ENCODE data around the gene KANSL1L.

KANSL1L gene

DNA sequence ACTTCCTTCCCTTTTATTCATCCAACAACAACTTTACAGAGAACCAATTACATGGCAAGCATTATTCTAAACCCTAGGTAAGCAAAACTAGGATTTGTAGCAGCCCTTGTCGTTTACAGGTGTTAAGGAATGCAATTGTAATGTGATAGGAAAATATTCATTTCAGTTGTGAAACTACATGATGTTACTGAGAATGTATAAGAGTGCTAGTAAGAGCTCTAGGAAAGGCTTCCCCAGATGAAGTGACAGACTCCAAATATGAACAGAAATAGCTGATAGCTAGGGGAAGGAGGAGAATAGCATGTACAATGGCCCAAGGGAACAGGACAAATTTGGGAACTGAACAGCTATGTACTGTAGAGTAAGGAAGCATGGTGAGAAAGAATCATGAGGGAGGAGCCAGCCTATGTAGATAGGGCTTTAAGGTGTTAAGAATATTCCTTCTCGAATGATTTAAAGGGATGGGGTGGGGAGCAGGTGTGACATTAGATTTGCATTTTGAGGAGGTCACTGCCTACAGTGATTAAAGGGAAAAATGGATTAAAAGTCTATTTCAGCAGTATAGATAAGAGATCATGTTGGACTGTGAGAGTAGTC lies 137.0 kb downstream of the KANSL1L start:
- DNase-seq (ENCODE audit: low read depth in 1 of 2, low spot score in 1 of 2): no peak
- no peak overlapping the region for H3K4me3 ChIP-seq (replicated peaks; ENCODE audit: insufficient read depth, low read length)

DNA sequence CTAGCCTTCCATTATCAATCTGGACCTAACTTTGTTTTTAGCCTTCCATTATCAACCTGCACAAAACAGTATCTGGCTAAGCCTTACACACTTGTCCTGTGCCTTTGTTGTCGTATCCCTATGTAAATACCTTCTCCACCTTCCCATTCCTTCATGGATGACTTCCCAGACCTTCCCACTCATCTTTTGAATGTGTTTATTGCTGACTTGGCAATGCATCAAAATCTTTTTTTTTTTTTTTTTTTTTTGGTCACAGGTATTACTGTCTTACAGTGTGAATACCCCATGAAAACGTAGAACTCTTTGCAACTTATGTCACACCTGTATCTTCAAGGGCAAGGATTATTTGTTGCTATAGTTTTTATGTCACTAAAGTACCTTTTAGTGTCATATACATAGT lies 143.0 kb downstream of the KANSL1L start:
- Histone ChIP-seq H3K27me3 (ENCODE audit: insufficient read depth, poor library complexity, severe bottlenecking) (no peaks in the 10 kb centered on the region), H3K27ac (replicated peaks) (no peak overlapping the region), H3K4me3 (replicated peaks; ENCODE audit: insufficient read depth, low read length) (no peak overlapping the region)
- no peak for TF ChIP-seq SPI1 (IDR thresholded peaks at IDR 0.05; ENCODE audit: borderline replicate concordance, low read depth)
- TF ChIP-seq POLR2AphosphoS5 (IDR thresholded peaks at IDR 0.05; ENCODE audit: low read depth): no peak
- TF ChIP-seq, protein P1, sequence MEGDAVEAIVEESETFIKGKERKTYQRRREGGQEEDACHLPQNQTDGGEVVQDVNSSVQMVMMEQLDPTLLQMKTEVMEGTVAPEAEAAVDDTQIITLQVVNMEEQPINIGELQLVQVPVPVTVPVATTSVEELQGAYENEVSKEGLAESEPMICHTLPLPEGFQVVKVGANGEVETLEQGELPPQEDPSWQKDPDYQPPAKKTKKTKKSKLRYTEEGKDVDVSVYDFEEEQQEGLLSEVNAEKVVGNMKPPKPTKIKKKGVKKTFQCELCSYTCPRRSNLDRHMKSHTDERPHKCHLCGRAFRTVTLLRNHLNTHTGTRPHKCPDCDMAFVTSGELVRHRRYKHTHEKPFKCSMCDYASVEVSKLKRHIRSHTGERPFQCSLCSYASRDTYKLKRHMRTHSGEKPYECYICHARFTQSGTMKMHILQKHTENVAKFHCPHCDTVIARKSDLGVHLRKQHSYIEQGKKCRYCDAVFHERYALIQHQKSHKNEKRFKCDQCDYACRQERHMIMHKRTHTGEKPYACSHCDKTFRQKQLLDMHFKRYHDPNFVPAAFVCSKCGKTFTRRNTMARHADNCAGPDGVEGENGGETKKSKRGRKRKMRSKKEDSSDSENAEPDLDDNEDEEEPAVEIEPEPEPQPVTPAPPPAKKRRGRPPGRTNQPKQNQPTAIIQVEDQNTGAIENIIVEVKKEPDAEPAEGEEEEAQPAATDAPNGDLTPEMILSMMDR (IDR thresholded peaks at IDR 0.05; ENCODE audit: insufficient read depth, low read length): no peak
- TF ChIP-seq, protein P2, sequence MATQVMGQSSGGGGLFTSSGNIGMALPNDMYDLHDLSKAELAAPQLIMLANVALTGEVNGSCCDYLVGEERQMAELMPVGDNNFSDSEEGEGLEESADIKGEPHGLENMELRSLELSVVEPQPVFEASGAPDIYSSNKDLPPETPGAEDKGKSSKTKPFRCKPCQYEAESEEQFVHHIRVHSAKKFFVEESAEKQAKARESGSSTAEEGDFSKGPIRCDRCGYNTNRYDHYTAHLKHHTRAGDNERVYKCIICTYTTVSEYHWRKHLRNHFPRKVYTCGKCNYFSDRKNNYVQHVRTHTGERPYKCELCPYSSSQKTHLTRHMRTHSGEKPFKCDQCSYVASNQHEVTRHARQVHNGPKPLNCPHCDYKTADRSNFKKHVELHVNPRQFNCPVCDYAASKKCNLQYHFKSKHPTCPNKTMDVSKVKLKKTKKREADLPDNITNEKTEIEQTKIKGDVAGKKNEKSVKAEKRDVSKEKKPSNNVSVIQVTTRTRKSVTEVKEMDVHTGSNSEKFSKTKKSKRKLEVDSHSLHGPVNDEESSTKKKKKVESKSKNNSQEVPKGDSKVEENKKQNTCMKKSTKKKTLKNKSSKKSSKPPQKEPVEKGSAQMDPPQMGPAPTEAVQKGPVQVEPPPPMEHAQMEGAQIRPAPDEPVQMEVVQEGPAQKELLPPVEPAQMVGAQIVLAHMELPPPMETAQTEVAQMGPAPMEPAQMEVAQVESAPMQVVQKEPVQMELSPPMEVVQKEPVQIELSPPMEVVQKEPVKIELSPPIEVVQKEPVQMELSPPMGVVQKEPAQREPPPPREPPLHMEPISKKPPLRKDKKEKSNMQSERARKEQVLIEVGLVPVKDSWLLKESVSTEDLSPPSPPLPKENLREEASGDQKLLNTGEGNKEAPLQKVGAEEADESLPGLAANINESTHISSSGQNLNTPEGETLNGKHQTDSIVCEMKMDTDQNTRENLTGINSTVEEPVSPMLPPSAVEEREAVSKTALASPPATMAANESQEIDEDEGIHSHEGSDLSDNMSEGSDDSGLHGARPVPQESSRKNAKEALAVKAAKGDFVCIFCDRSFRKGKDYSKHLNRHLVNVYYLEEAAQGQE (IDR thresholded peaks at IDR 0.05; ENCODE audit: insufficient replicate concordance, low read depth): no peak
- no peak for DNase-seq (ENCODE audit: low read depth in 1 of 2, low spot score in 1 of 2)

More for the DNA sequence above, 137.0 kb downstream of the KANSL1L start:
- H3K27ac ChIP-seq (replicated peaks): no peak overlapping the region
- TF ChIP-seq, protein P1 (IDR thresholded peaks at IDR 0.05; ENCODE audit: insufficient read depth, low read length): no peak
- TF ChIP-seq POLR2AphosphoS5 (IDR thresholded peaks at IDR 0.05; ENCODE audit: low read depth): no peak; the same call in 1 of the 2 replicates
- no peak for TF ChIP-seq GABPA (IDR thresholded peaks at IDR 0.05; ENCODE audit: low read depth)
- H3K27me3 ChIP-seq (ENCODE audit: insufficient read depth, poor library complexity, severe bottlenecking): no peaks in the 10 kb centered on the region

DNA sequence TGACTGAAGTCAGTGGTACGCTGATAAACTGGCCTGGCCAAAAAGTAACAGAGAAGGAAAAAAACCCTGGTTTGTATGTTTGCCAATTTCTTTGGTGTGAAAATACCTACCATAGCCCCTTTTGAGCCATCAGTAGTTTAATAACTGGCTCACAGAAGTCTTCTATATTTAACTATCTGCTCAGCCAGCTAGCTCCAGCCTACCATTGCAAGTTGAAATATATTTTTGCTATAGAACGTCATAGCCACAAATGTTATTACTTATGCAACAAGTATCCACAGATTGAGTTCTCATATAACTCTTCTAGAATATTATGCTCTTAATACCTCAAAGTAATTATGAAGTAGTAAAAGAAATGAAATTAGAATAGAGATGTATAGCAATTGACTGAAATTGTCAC lies 143.6 kb downstream of the KANSL1L start:
- Histone ChIP-seq H3K27ac (replicated peaks) (no peak overlapping the region), H3K27me3 (ENCODE audit: insufficient read depth, poor library complexity, severe bottlenecking) (no peaks in the 10 kb centered on the region), H3K4me3 (replicated peaks; ENCODE audit: insufficient read depth, low read length) (no peak overlapping the region)
- no peak for DNase-seq (ENCODE audit: low read depth in 1 of 2, low spot score in 1 of 2)
- TF ChIP-seq POLR2AphosphoS5 (IDR thresholded peaks at IDR 0.05; ENCODE audit: low read depth) (no peak), GABPA (IDR thresholded peaks at IDR 0.05; ENCODE audit: low read depth) (no peak)
- TF ChIP-seq, protein P2 (IDR thresholded peaks at IDR 0.05; ENCODE audit: insufficient replicate concordance, low read depth): no peak

DNA sequence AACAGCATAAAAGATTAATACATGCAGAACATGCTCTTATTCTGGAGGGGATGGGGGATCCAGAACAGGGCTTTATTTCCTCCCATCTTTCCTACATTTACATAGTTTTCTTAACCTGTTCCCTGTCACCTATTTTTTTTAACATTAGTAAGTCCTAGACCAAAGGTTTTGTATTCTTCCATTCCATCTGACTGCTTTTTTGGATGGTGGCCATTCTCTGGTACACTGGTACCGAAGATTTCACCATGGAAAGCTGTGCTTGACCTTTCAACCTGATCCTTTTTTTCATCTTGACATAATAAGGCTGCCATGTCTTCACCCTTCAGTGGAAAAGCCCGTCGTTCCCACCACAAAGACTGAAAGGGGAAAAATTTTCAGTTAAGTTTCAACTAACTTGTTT lies 148.4 kb downstream of the KANSL1L start:
- H3K27ac ChIP-seq (replicated peaks): no peak overlapping the region
- no peak overlapping the region for H3K4me3 ChIP-seq (replicated peaks; ENCODE audit: insufficient read depth, low read length)
- no peak for TF ChIP-seq GABPA (IDR thresholded peaks at IDR 0.05; ENCODE audit: low read depth)
- TF ChIP-seq, protein P1 (IDR thresholded peaks at IDR 0.05; ENCODE audit: insufficient read depth, low read length): no peak
- TF ChIP-seq POLR2AphosphoS5 (IDR thresholded peaks at IDR 0.05; ENCODE audit: low read depth): no peak
- TF ChIP-seq SPI1 (IDR thresholded peaks at IDR 0.05; ENCODE audit: borderline replicate concordance, low read depth): no peak
- TF ChIP-seq, protein P2 (IDR thresholded peaks at IDR 0.05; ENCODE audit: insufficient replicate concordance, low read depth): no peak
- no peaks in the 10 kb centered on the region for H3K27me3 ChIP-seq (ENCODE audit: insufficient read depth, poor library complexity, severe bottlenecking)
- DNase-seq (ENCODE audit: low read depth in 1 of 2, low spot score in 1 of 2): no peak
